EL (cell line): ENCODE data around the gene STK32C.
"Not testable (repeated sequence)": the region's sequence is repeated elsewhere in the genome, so short reads cannot be mapped to it uniquely, and the experiment has no call there.

Experiments used
- DNase-seq: peaks from one replicate; pipeline ENCODE4 v3.0.0-alpha.2; 2016

STK32C gene

GRCh38 chr10:132299371-132300336 lies 8.1 kb downstream of the STK32C start:
- DNase-seq: no peak

GRCh38 chr10:132298038-132298881 lies 9.5 kb downstream of the STK32C start:
- DNase-seq: no peak

- no peak for DNase-seq
Observed at GRCh38 chr10:132297526-132297925, 10.2 kb downstream of the STK32C start.

GRCh38 chr10:132296666-132297443 lies 10.9 kb downstream of the STK32C start:
- DNase-seq: no peak

- DNase-seq: not testable (repeated sequence)
Observed at GRCh38 chr10:132295481-132295880, 12.3 kb downstream of the STK32C start.

- no peak for DNase-seq
Observed at GRCh38 chr10:132294561-132295318, 13.0 kb downstream of the STK32C start.

- DNase-seq: no peak
Observed at GRCh38 chr10:132293813-132294520, 13.8 kb downstream of the STK32C start.

GRCh38 chr10:132293201-132293812 lies 14.4 kb downstream of the STK32C start:
- DNase-seq: no peak

- DNase-seq: no peak
Observed at GRCh38 chr10:132292287-132293200, 15.2 kb downstream of the STK32C start.

GRCh38 chr10:132291826-132292225 lies 15.9 kb downstream of the STK32C start:
- no peak for DNase-seq

- DNase-seq: no peak
Observed at GRCh38 chr10:132290631-132291030, 17.1 kb downstream of the STK32C start.

- no peak for DNase-seq
Observed at GRCh38 chr10:132289439-132289838, 18.3 kb downstream of the STK32C start.

- no peak for DNase-seq
Observed at GRCh38 chr10:132283604-132284382, 24.0 kb downstream of the STK32C start.

GRCh38 chr10:132282667-132283603 lies 24.8 kb downstream of the STK32C start:
- DNase-seq: no peak

- no peak for DNase-seq
Observed at GRCh38 chr10:132281915-132282666, 25.7 kb downstream of the STK32C start.

GRCh38 chr10:132280646-132281074 lies 27.1 kb downstream of the STK32C start:
- no peak for DNase-seq
